Mucosa of stomach (tissue), 1 donor: Measurements from ENCODE around the gene WIZ.
"Not testable (repeated sequence)": the region's sequence is repeated elsewhere in the genome, so short reads cannot be mapped to it uniquely, and the experiment has no call there.

Experiments used
- H3K27me3 ChIP-seq: one replicate; pipeline ENCODE4 v1.7.0; 2013; ENCODE audit warnings: mild to moderate bottlenecking, low read length; ENCODE audit not compliant: control insufficient read depth, insufficient read depth
- H3K36me3 ChIP-seq: one replicate; pipeline ENCODE4 v1.7.0; 2013; ENCODE audit warnings: low read length; ENCODE audit not compliant: control insufficient read depth, insufficient read depth
- H3K4me1 ChIP-seq: one replicate; pipeline ENCODE4 v1.7.0; 2013; ENCODE audit warnings: mild to moderate bottlenecking, low read length; ENCODE audit not compliant: control insufficient read depth, insufficient read depth
- H3K4me3 ChIP-seq: one replicate; pipeline ENCODE4 v1.7.0; 2013; ENCODE audit warnings: low read length
- H3K9ac ChIP-seq: one replicate; pipeline ENCODE4 v1.7.0; 2013; ENCODE audit warnings: mild to moderate bottlenecking, low read length, moderate library complexity
- H3K9me3 ChIP-seq: one replicate; pipeline ENCODE4 v1.7.0; 2013; ENCODE audit warnings: mild to moderate bottlenecking, low read length, moderate library complexity; ENCODE audit not compliant: control insufficient read depth
- donor health status: Pancreatic carcinoma.

WIZ gene

DNA sequence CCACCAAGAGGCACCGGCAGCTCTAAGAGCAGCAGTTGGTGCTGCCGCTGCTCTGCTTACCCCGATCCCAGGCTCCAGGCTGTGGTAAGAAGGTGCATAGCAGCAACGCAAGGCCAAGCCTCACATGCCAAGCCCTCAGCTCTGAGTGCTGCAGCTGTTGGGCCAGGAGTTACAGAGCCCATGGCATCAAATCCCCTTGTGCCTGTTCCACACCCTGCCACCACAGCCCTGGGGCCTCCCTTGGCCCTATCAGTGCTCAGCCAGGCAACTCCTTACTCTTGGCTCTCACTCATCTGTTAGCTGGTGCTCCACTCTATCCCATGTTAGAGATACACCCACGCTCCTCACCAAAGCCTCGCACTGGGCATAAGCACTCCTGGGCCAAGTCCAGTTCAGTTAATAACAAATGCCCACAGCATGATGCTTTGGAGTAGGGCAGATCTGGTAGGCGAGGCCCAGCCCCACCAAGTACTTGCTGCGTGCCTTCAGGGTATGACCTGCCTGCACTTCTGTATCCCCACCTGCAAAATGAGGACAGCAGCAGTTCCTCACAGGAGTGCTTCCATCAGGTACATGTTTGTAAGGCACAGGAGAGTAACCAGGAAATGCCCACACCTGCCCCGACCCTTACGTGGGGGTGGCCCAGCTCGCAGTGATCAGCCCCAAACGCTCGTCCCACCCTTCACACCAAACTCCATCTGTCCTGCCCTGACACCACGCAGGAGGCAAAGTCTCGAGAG, 47.2 kb downstream of the WIZ start:
- H3K4me1 ChIP-seq: no peaks in the 10 kb centered on the region

DNA sequence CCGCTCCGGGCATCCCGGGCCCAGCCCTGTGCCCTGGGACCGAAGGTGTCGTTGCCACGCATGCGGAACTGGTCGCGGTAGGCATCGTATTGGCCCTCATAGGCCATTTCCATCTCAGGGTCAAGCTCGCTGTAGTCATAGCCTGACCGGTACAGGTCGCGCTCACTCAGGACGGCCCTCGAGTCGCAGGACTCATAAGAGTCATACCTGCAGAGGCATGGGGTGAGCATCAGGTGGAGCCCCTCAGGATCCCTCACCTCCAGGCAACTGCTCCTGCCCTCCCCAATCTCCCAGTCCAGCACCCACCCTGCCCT, 48.4 kb downstream of the WIZ start:
- no peak overlapping the region for H3K9ac ChIP-seq
- peaks cover 17% of the 10 kb centered on the region for H3K36me3 ChIP-seq
- no peak overlapping the region for H3K4me3 ChIP-seq
- no peaks in the 10 kb centered on the region for H3K27me3 ChIP-seq
- H3K4me1 ChIP-seq: no peaks in the 10 kb centered on the region
- no peaks in the 10 kb centered on the region for H3K9me3 ChIP-seq

More for the DNA sequence above, 47.2 kb downstream of the WIZ start:
- H3K9ac ChIP-seq: no peak overlapping the region
- H3K9me3 ChIP-seq: no peaks in the 10 kb centered on the region
- H3K4me3 ChIP-seq: no peak overlapping the region
- no peaks in the 10 kb centered on the region for H3K27me3 ChIP-seq
- H3K36me3 ChIP-seq: peaks cover 12% of the 10 kb centered on the region

- Histone ChIP-seq H3K36me3 (peaks cover 17% of the 10 kb centered on the region), H3K9ac (no peak overlapping the region), H3K9me3 (no peaks in the 10 kb centered on the region), H3K27me3 (no peaks in the 10 kb centered on the region), H3K4me3 (no peak overlapping the region), H3K4me1 (no peaks in the 10 kb centered on the region)
Observed at GRCh38 chr19:15400521-15401396, 49.0 kb downstream of the WIZ start.

DNA sequence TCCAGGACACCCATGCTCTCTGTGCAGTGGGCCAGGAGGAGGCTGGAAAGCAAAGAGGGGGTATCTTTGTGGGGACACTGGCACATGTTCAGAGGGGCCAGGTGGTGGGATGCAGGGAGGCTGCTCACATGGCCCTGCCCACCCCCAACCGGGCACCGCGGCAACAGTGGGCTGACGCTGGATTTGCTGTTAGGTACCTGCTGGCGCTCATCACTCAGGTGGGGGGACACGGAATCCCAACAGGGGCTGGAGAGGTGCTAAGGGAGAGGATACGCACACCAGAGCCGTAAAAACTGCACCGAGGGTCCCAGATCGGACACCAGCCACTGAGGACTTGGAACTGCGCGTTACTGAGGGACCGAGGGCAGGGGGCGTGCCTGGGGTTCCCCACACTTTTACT, 50.1 kb downstream of the WIZ start:
- Histone ChIP-seq H3K4me3 (no peak overlapping the region), H3K4me1 (no peaks in the 10 kb centered on the region), H3K27me3 (no peaks in the 10 kb centered on the region), H3K9ac (no peak overlapping the region), H3K9me3 (no peaks in the 10 kb centered on the region), H3K36me3 (peaks cover 17% of the 10 kb centered on the region)

- no peak overlapping the region for H3K4me3 ChIP-seq
- peaks cover 17% of the 10 kb centered on the region for H3K36me3 ChIP-seq
- H3K4me1 ChIP-seq: no peaks in the 10 kb centered on the region
- H3K9me3 ChIP-seq: no peaks in the 10 kb centered on the region
- no peak overlapping the region for H3K9ac ChIP-seq
- no peaks in the 10 kb centered on the region for H3K27me3 ChIP-seq
Observed at GRCh38 chr19:15399234-15399515, 50.6 kb downstream of the WIZ start.

DNA sequence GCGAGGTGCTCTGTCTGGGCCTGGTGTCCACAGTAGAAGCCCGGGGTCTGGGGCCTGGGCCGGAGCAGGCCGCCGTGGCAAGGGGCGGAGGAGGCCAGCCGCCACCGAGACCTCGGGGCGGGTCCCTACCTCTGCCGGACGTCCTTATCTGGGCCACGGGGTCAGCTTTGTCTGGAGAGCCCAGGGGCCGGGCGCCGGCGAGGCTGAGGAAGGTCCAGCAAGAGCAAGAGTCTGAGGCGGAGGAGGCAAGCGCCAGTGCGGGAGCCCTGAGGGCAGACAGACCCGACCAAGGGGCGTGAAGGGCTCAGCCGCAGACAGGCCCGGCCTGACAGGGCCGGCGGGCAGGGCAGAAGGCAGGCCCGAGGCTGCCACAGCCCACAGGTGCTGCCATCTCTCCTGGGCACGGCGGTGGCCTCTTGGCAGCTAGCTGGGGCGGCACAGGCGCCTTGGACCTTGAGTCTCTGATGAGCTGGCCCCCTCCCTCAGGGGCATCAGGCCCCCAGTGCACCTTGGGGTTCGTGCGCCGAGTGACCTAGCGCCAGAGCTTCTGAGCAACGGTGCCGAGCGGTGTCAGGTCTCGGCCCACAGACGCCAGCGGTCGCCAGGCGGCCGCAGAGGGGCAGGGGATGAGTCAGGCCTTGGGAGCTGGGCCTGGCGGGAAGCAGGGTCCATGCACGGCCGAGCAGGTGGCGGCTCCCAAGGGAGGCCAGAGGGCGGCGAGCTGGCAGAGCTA, 51.1 kb downstream of the WIZ start:
- Histone ChIP-seq H3K9ac (no peak overlapping the region), H3K27me3 (no peaks in the 10 kb centered on the region), H3K4me1 (no peaks in the 10 kb centered on the region), H3K9me3 (no peaks in the 10 kb centered on the region), H3K36me3 (peaks cover 17% of the 10 kb centered on the region), H3K4me3 (no peak overlapping the region)

- H3K4me3 ChIP-seq: no peak overlapping the region
- H3K4me1 ChIP-seq: no peaks in the 10 kb centered on the region
- H3K9ac ChIP-seq: no peak overlapping the region
- no peaks in the 10 kb centered on the region for H3K9me3 ChIP-seq
- peaks cover 17% of the 10 kb centered on the region for H3K36me3 ChIP-seq
- no peaks in the 10 kb centered on the region for H3K27me3 ChIP-seq
Observed at GRCh38 chr19:15397782-15398181, 52.0 kb downstream of the WIZ start.

DNA sequence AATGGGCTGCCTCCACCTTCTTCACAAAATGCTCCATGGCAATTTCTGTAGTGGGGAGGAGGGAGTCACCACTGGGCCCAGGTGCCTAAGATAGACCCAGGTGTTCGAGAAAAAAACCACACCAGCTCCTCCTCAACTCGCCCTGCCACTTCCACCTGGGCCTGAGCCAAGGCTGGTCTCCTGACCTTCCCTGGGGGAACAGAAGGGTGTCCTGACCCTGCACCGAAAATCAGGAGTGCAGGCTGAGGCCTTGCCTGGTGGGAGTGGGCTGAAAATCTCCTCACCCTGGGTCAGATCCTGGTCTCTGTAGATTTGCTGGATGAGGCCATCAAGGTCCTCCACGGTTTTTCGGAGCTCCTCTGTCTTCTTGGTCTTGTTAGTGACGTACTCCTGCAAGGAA, 52.5 kb downstream of the WIZ start:
- Histone ChIP-seq H3K9ac (no peak overlapping the region), H3K4me3 (no peak overlapping the region), H3K36me3 (peaks cover 17% of the 10 kb centered on the region)

GRCh38 chr19:15396436-15396835, 53.3 kb downstream of the WIZ start:
- no peaks in the 10 kb centered on the region for H3K9me3 ChIP-seq
- no peaks in the 10 kb centered on the region for H3K4me1 ChIP-seq
- no peaks in the 10 kb centered on the region for H3K27me3 ChIP-seq
- H3K36me3 ChIP-seq: peaks cover 17% of the 10 kb centered on the region
- no peak overlapping the region for H3K4me3 ChIP-seq
- H3K9ac ChIP-seq: no peak overlapping the region

More for the DNA sequence above, 52.5 kb downstream of the WIZ start:
- H3K9me3 ChIP-seq: no peaks in the 10 kb centered on the region
- no peaks in the 10 kb centered on the region for H3K4me1 ChIP-seq
- no peaks in the 10 kb centered on the region for H3K27me3 ChIP-seq

DNA sequence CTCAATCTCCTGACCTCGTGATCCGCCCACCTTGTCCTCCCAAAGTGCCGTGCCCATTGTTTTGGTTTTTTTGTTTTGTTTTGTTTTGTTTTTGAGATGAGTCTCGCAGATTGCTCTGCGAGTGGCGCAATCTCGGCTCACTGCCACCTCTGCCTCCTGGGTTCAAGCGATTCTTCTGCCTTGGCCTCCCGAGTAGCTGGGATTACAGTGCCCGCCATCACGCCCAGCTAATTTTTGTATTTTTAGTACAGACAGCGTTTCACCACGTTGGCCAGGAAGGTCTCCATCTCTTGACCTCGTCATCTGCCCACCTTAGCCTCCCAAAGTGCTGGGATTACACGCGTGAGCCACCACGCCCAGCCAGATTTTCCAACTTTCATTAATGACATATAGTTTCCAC, 54.5 kb downstream of the WIZ start:
- H3K4me3 ChIP-seq, H3K9ac ChIP-seq, H3K27me3 ChIP-seq, H3K9me3 ChIP-seq, H3K4me1 ChIP-seq: not testable (repeated sequence)
- H3K36me3 ChIP-seq: peaks cover 17% of the 10 kb centered on the region

GRCh38 chr19:15394426-15394825, 55.3 kb downstream of the WIZ start:
- no peaks in the 10 kb centered on the region for H3K27me3 ChIP-seq
- no peak overlapping the region for H3K4me3 ChIP-seq
- peaks cover 17% of the 10 kb centered on the region for H3K36me3 ChIP-seq
- no peaks in the 10 kb centered on the region for H3K4me1 ChIP-seq
- no peaks in the 10 kb centered on the region for H3K9me3 ChIP-seq
- H3K9ac ChIP-seq: no peak overlapping the region

DNA sequence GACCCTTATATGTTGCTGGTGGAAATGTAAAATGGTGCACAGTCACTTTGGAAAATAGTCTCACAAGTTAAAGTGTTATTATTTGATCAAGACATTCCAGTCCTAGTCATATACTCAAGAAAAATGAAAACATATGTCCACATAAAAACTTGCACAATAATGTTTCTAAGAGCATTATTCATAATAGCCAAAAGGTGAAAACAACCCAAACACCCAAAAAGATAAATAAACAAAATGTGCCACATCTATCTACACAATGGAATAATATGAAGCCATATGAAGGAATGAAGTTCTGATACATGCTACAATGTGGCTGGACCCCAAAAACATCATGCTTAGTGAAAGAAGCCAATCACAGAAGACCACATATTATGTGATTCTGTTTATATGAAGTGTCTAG, 55.8 kb downstream of the WIZ start:
- Histone ChIP-seq H3K27me3 (no peaks in the 10 kb centered on the region), H3K9ac (no peak overlapping the region), H3K4me3 (no peak overlapping the region), H3K9me3 (no peaks in the 10 kb centered on the region), H3K36me3 (peaks cover 16% of the 10 kb centered on the region), H3K4me1 (no peaks in the 10 kb centered on the region)
